Neutrophil (primary cell): ENCODE measurements around the gene SOX8.

ENCODE experiments used
- H3K27ac ChIP-seq: fragments of 200-600 bp; sonication (generic); 2 replicates; pipeline ENCODE4 v1.5.1; 2016; ENCODE audit warnings: mild to moderate bottlenecking, moderate library complexity
- H3K27me3 ChIP-seq: fragments of 200-600 bp; sonication (generic); 2 replicates; pipeline ENCODE4 v1.6.0; 2016; ENCODE audit warnings: mild to moderate bottlenecking
- H3K36me3 ChIP-seq: fragments of 200-600 bp; sonication (generic); 2 replicates; pipeline ENCODE4 v1.5.1; 2017
- H3K4me1 ChIP-seq, 2 experiments: fragments of 200-600 bp in 1 of 2; sonication (generic) in 1 of 2; 1 replicate in 1 of 2; 2 replicates in 1 of 2; pipeline versions ENCODE4 v1.5.1 to v1.6.1; 2013 to 2016; ENCODE audit warnings: low read depth in 1 of 2, low read length in 1 of 2, mild to moderate bottlenecking in 1 of 2, moderate library complexity in 1 of 2; ENCODE audit not compliant: control insufficient read depth in 1 of 2, insufficient read depth in 1 of 2
- H3K4me3 ChIP-seq, 2 experiments: fragments of 200-600 bp in 1 of 2; sonication (generic) in 1 of 2; 1 replicate in 1 of 2; 2 replicates in 1 of 2; pipeline ENCODE4 v1.5.1; 2013 to 2016; ENCODE audit warnings: low read depth in 1 of 2, low read length in 1 of 2, mild to moderate bottlenecking in 1 of 2, moderate library complexity in 1 of 2
- H3K9me3 ChIP-seq: fragments of 200-600 bp; sonication (generic); 2 replicates; pipeline ENCODE4 v1.5.1; 2016
- CTCF ChIP-seq: fragments of 200-600 bp; sonication (generic); IDR thresholded peaks from 2 replicates; pipeline ENCODE4 v1.5.1; 2016; ENCODE audit warnings: antibody characterized with exemption

Gene SOX8

GRCh38 chr16:998615-999014 is 17.0 kb downstream of the SOX8 start:
- Histone ChIP-seq H3K27ac (no peak overlapping the region), H3K4me1 (no peaks in the 10 kb centered on the region), H3K9me3 (no peaks in the 10 kb centered on the region), H3K4me3 (no peak overlapping the region), H3K36me3 (no peaks in the 10 kb centered on the region), H3K27me3 (peaks cover 50% of the 10 kb centered on the region)
- TF ChIP-seq CTCF: no peak

GRCh38 chr16:999677-1000076 is 18.1 kb downstream of the SOX8 start:
- Histone ChIP-seq H3K9me3 (no peaks in the 10 kb centered on the region), H3K36me3 (no peaks in the 10 kb centered on the region), H3K27me3 (peaks cover 56% of the 10 kb centered on the region), H3K4me1 (no peaks in the 10 kb centered on the region), H3K27ac (no peak overlapping the region), H3K4me3 (no peak overlapping the region)
- TF ChIP-seq CTCF: no peak

GRCh38 chr16:1000608-1001007 is 19.0 kb downstream of the SOX8 start:
- H3K36me3 ChIP-seq: no peaks in the 10 kb centered on the region
- H3K9me3 ChIP-seq: no peaks in the 10 kb centered on the region
- peaks cover 47% of the 10 kb centered on the region for H3K27me3 ChIP-seq
- no peak overlapping the region for H3K27ac ChIP-seq
- TF ChIP-seq CTCF: no peak
- H3K4me1 ChIP-seq: no peaks in the 10 kb centered on the region
- H3K4me3 ChIP-seq: no peak overlapping the region

GRCh38 chr16:1001096-1001495 is 19.5 kb downstream of the SOX8 start:
- Histone ChIP-seq H3K4me3 (no peak overlapping the region), H3K27ac (no peak overlapping the region), H3K27me3 (peaks cover 42% of the 10 kb centered on the region), H3K9me3 (no peaks in the 10 kb centered on the region), H3K36me3 (no peaks in the 10 kb centered on the region), H3K4me1 (no peaks in the 10 kb centered on the region)
- TF ChIP-seq CTCF: no peak

- H3K27me3 ChIP-seq: peaks cover 27% of the 10 kb centered on the region
- no peaks in the 10 kb centered on the region for H3K36me3 ChIP-seq
- no peaks in the 10 kb centered on the region for H3K4me1 ChIP-seq
- TF ChIP-seq CTCF: no peak
- H3K4me3 ChIP-seq: no peak overlapping the region
- no peak overlapping the region for H3K27ac ChIP-seq
- H3K9me3 ChIP-seq: no peaks in the 10 kb centered on the region
Observed at GRCh38 chr16:1002399-1003166, 21.0 kb downstream of the SOX8 start.
